Peyer's patch (tissue), 4 donors: Measurements from ENCODE around the gene USF2.

Source experiments
- CTCF ChIP-seq, 6 experiments: fragments of 450-650 bp in 4 of 6; fragments of 200-600 bp in 2 of 6; sonication (generic) in 1 of 6; IDR thresholded peaks; one replicate each; pipeline ENCODE4 v1.5.1; 2017 to 2019; ENCODE audit warnings: antibody characterized with exemption in 6 of 6, mild to moderate bottlenecking in 3 of 6, moderate library complexity in 1 of 6
- POLR2A ChIP-seq, 2 donors: fragments of 450-650 bp; IDR thresholded peaks; one replicate each; pipeline ENCODE4 v1.5.1; 2017; ENCODE audit warnings: antibody characterized with exemption in 2 of 2, mild to moderate bottlenecking in 2 of 2, moderate library complexity in 2 of 2

DNA sequence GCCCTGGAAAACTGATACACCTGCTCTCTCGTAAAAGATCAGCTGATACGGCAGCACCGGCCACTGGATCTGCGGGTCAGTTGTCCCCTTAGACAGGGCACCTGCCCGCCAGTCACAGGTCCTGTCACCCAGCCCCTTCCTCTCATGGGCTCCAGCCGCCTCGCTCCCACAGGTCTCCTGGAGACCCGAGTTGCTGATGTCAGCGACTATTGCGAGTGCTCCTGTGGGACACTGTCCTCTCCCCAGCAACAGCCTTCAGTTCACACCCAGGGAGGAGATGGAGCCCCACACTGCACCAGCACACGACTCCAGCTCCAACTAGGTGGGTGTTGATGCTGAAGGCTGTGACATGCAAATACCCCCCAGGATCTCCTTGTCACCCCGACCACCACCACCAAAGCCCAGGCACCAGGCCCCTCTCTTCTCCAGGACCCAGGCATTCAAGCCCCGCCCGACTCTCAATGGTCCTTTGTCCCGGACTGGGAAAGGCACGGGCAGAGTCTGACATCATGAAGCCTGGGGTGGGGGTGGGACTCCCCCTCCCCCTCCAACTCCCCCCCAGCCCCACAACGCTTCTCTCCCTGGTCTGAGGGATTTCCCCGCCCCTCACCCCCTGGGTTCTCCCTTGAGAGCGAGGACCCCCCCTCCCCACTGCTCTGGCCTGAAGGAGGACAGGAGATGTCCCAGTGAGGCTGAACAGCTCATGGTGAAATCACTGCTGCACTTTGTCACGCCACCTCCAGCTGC is 21.8 kb downstream of the USF2 start:
- no peak for TF ChIP-seq CTCF (IDR thresholded peaks at IDR 0.05)
- TF ChIP-seq POLR2A (IDR thresholded peaks at IDR 0.05) = no peak
